Gastrocnemius medialis (tissue), 4 donors: ENCODE results near the gene UPK2.
"Not testable (repeated sequence)": the region's sequence is repeated elsewhere in the genome, so short reads cannot be mapped to it uniquely, and the experiment has no call there.

ENCODE experiments used
- CTCF ChIP-seq, 5 experiments: fragments of 450-650 bp in 3 of 5; fragments of 200-600 bp in 2 of 5; sonication (generic) in 2 of 5; IDR thresholded peaks in 4 of 5; conservative IDR thresholded peaks in 1 of 5; 1 replicate in 4 of 5; 2 replicates in 1 of 5; pipeline ENCODE4 v1.5.1; 2016 to 2019; ENCODE audit warnings: antibody characterized with exemption in 5 of 5, mild to moderate bottlenecking in 3 of 5, moderate library complexity in 3 of 5
- POLR2A ChIP-seq, 2 donors: fragments of 450-650 bp; IDR thresholded peaks; one replicate each; pipeline ENCODE4 v1.6.1; 2017; ENCODE audit warnings: antibody characterized with exemption in 2 of 2, mild to moderate bottlenecking in 2 of 2, moderate library complexity in 2 of 2

GRCh38 chr11:118984337-118984736, 28.2 kb downstream of the UPK2 start:
- not testable (repeated sequence) for TF ChIP-seq CTCF (IDR thresholded peaks at IDR 0.05 in 4 of 5, conservative IDR thresholded peaks at IDR 0.05 in 1 of 5); POLR2A (IDR thresholded peaks at IDR 0.05)
